Pons (tissue), 1 donor: ENCODE results near the gene C19orf33.
"Not testable (repeated sequence)": the region's sequence is repeated elsewhere in the genome, so short reads cannot be mapped to it uniquely, and the experiment has no call there.

Source experiments
- DNase-seq: peaks from one replicate; pipeline ENCODE4 v3.0.0-alpha.2; 2016; ENCODE audit warnings: low spot score

C19orf33 gene

DNA sequence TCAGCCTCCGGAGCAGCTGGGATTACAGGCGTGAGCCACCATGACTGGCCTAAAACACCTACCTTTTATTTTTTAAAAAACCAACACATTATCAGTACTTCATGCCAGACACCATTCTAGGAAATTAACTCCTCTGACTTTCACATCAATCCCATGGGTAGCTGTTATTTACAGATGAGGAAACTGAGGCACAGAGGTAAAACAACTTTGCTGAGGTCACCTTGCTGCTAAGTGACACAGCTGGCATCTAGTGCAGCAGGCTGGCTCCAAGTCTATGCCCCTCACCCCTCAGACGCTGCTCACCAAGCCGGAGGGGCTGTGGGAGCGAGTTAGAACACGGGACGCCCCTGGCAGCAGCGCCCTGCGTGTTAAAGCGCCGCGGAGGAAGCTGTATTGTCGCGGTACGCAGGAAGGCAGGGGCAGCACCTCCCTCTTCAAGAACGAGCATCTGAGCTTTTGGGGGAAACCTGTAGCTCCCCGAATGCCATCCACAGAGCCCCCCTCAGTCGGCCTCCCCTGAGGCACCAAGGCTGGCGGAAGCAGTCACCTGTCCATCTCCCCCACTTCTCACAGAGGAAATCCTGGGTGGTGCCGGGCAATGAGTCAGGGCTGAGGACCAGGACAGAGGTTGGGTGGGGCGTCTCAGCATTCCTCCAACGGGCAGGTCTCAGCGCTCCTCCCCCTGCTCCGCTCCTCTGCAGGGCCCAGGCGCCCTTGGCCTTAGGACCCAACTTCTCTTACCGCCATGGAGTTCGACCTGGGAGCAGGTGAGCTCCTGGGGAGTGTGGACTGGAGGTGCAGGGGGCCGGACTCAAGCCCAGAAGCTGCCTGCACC, at the start of gene C19orf33:
C19orf33 (plus strand) TSS at position 735 of the 835 bp plus-strand sequence; CDS start at position 746, 11 bp downstream.
- no peak for DNase-seq

DNA sequence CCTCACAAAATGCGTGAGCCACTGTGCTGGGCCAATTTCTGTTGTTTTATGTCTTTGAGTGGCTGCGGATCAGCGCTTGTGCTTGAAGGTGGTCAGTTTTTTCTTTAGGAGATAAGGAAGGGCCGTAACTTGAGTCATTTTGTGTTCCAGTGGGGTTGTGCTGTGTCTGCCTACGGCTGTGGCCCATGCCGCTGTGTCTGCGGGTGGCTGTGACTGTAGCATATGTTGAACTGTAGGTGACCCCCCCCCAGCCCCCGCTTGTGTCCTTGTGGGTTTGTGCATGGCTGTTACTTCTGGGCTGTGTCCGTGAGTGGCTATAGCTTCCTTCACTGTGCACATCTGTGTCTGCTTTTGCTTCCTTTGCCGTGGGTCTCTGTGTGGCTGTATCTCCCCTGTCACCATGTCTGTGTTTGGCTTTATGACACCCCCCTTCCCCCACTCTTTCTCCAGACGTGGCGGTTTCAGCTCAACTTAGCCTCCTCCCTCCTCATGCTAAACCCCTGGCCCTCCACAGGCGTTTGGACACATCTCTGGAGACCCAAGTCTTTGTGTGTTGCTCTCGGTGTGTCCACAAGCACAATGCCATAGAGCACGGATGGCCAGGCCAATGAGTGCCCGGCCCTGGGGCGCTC, 48.6 kb upstream of the C19orf33 start:
- no peak for DNase-seq

DNA sequence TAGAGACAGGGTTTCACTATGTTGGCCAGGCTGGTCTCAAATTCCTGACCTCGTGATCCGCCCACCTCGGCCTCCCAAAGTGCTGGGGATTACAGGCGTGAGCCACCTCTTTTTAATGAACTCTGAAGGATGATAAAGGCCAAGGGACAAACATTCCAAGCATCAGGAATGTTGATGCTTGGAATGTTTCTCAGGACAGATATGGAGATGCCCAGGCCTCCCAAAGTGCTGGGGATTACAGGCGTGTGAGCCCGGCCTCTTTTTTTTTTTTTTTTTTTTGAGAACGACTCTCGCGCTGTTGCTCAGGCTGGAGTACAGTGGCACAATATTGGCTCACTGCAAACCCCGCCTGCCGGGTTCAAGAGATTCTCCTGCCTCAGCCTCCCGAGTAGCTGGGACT, 42.1 kb upstream of the C19orf33 start:
- DNase-seq, result not testable (repeated sequence)

DNA sequence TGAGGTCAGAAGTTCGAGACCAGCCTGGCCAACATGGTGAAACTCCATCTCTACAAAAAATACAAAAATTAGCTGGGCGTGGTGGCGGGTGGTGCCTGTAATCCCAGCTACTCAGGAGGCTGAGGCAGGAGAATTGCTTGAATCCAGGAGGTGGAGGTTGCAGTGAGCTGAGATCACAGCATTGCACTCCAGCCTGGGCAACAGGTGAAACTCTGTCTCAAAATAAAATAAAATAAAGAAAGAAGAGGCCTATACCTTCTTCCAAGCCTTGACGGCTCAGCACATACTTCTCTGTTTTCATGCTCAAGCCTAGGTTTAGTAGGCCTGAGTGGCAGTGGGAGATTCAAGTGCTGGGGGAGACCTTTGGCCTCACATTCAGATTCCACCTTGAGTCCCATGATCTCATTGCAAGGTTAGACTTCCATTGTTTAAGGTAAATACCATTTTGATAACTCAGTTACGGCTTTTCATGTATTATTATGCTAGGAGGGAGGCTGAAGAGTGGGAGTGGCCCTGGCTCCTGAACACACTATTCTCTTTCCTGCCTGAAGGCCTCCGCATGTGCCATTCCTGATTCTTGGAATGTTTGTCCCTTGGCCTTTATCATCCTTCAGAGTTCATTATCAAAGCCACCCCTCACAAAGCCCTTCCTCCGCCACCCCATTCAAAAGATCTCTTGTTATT, 41.3 kb upstream of the C19orf33 start:
- DNase-seq, result no peak

DNA sequence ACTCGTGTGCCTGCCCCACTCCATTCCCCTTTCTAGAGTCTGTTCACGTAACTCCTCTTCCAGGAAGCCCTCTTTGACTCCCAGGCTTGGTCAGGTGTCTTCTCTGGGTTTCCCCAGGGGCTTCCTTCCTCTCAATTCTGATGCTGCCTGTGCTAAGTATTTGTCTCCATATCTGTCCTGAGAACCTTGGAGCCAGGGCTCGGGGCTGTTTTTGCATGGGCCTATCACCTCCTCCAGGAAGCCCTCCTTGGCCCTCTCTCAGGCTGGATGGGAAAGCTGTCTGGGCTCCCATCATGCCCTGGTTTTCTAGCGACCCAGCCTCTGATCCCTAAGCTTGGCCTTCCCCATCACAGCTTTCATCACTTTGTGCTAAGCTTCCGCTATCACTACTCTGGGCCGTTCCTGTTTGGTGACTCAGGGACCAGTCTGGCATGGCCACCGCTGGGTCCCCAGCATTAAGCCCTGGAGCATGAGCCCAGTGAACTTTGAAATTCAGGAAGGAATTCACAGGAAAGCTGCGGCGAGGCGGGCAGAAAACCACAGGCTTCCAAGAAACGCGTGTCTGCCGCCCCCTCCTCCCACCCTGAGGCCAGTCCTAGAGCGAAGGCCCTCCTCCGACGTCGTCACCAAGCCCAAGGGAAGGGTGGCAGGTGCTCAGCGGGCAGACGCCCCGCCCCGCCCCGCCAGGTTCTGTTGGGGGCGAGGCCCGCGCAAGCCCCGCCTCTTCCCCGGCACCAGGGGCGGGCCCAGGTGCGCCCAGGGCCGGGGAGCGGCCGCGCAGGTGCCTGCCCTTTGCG, 40.2 kb upstream of the C19orf33 start:
- no peak for DNase-seq

DNA sequence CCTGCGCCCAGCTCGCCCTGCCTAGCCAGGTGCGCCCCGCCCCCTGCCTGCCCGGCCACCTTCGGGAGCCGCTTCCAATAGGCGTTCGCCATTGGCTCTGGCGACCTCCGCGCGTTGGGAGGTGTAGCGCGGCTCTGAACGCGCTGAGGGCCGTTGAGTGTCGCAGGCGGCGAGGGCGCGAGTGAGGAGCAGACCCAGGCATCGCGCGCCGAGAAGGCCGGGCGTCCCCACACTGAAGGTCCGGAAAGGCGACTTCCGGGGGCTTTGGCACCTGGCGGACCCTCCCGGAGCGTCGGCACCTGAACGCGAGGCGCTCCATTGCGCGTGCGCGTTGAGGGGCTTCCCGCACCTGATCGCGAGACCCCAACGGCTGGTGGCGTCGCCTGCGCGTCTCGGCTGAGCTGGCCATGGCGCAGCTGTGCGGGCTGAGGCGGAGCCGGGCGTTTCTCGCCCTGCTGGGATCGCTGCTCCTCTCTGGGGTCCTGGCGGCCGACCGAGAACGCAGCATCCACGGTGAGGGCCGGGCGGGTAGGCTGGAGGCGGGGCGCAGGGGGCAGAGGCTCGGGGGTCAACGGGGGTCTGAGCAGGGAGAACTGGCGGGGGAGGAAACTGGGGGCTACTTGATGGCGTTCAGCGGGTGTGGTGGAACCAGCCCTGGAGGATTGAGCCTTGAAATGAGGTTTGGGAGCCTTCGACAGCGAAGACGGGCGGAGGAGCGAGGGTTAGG, 39.4 kb upstream of the C19orf33 start, which contains the start of gene SPINT2:
SPINT2 (plus strand) TSS at position 88 of the 727 bp plus-strand sequence; CDS start at position 408, 320 bp downstream.
- DNase-seq, result no peak

DNA sequence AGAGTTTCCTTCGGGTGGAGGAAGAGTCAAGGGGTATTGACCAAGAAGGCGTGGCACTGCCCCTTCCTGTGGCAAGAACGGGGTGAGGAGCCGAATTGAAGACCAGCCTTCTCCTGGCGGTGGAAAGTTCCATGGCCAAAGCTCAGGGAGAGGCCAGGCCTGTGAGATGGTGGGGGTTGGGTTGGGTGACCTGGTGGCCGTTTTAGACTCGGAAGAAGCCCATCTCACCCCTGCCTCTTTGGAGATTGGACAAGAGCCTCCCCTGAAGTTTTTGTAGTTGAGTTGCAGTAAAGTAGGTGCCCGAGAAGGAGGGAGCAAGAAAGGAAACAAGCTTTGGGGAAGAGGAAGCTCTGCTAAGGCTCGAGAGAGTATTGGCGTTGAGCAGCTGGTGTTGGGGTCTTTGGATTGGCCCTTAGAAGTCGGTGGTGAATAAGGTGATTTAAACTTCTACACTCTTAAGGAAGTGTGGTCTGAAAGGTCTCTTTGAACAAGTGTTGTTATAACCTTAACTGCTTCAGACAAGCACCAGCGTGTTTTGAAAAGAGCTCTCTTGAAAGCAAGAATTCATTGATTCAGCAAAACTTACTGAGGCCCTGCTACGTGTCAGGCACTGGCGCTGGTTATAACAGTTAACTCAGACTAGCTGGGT, 38.7 kb upstream of the C19orf33 start:
- no peak for DNase-seq

DNA sequence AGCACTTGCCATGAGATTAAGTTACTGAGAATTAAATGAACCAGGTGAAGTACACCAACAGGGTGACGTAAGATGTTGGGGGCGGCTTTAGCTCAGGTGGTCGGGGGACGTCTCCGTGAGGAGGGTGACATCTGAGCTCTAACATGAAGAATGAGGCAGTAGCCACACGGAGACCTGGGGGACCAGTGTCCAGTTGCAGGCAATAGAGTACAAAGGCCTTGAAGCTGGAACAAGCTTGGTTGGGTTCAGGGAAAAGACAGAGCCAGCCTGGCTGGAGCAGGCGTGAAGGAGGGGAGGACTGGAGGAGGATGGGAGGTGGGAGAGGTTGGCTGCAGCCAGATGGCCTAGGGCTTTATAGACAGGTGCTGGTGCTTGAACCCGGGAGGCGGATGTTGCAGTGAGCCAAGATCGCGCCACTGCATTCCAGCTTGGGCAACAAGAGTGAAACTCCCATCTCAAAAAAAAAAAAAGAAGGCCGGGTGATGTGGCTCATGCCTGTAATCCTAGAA, 38.1 kb upstream of the C19orf33 start:
- DNase-seq, result no peak

DNA sequence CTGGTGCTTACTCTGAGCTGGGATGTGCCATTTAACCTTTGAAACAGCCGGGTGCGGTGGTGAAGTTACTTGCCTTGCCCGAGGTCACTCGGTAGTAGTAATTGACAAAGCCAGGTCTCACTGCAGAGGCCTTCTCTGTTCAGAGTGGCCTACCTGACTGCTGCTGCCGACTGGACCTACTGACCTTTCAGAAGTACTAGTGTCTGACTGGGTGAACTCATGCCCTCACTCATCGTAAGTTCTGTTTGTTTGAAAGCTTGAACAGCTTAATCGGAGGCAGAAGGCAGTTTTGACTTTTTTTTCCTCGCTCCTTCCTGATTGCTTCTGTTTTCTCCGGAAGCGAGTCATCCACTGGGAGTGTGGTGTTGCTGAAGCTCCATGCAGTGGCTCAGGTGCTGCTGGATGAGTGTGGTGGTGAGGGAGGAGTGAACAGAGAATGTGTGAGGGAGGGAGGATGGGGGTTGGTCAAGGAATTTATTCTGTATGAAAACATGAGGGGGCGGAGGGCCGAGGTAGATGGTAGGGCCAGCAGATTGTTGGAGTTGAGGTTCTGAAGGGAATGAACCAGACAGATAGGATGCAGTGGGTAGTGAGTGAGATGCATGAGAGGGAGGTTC, 37.0 kb upstream of the C19orf33 start:
- DNase-seq, result no peak

DNA sequence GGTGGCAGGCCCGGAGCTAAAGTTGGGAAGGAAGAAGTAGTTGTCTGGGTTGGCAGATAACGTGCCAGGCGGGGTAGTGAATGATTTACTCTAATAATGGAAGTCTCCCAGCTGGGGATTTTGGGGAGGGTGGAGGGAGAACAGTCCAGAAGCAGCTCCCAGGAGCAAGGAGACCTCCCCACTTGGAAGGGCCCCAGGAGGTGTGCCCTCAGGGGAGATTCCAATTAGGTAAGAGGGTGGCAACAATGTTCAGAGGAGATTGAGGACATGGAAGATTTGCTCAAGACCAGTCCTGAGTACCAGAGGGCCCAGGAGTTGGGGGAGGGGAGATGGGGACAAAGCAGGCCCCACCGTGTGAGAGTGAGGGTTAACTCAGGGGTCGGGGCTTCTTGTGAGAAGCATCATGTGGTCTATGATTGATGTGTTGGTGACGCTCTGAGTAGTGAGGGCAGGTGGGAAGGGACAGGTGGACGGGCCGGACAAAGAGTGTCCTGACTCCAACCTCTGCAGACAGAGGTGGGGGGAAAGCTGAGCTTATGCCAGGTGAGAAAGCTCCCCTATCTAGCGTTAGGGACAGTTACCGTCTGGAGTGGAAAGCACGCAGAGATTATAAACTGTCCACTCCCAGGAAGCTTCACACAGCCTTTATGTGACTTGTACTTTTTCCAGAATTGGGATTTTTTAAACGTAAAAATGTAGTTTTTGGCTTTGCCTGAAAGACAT, 36.1 kb upstream of the C19orf33 start:
- DNase-seq, result no peak

DNA sequence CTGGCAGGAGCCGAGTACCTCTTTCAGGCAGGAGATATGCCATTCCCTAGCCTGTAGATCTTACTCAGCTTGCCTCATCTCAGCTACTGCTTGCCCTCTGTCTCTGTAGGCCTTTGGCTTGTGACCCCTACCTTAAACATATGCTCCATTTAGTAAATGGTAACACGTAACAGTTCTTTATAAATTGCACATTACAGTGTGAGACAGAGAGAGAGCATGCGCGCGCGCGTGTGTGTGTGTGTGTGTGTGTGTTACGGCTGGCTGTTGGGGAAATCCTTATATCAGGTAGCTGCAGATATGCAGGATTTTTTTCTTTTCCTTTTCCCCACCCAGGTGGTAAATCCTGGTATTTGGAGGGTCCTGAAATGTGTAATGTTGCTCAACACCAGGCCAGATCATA, 35.5 kb upstream of the C19orf33 start:
- DNase-seq, result no peak

DNA sequence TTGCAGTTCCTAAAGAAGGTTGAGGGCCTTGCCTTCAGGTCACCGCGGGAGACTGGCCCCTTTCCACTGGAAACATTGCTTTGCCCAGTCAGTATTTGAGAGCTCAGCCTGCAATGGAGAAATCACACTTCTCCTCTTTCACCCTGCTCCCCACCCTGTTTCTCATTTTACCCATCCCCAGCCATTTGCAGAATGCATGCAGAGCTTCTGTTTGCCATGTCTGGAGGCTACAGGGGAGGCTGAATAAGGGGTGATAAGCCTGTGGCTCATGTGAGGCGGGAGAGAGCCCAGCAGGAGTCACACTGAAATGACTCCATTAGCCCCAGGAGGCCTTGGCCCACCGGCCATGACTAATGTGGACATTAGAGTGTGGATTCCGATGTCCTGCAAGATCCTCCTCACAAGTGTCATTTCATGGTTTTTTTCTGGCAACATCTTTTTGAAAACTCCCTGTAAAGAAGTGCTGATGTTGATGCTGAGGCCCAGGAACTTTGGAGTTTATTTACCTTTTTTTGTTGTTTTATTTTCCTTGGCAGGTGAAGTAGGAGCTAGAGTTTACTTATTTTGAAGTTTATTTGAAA, 33.4 kb upstream of the C19orf33 start:
- no peak for DNase-seq

DNA sequence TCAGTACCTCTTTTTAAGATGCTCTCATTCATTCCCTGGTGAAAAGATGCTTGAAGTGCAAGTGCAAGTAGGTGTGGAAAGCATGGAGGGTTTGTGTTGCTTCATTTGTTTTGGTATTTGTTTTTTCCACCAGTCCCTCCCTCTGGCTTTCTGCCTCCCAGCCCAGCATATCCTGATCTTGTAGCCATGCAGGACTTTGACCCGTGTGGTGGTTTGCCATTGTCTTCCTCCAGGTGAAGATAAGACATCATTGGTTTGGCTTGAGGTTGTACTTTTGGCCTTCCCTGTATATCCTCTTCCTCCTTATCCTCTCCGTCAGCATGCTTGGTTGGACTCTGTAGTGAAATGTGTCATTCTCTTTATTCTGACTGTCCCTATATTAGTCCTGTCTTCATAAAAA, 30.6 kb upstream of the C19orf33 start:
- no peak for DNase-seq

DNA sequence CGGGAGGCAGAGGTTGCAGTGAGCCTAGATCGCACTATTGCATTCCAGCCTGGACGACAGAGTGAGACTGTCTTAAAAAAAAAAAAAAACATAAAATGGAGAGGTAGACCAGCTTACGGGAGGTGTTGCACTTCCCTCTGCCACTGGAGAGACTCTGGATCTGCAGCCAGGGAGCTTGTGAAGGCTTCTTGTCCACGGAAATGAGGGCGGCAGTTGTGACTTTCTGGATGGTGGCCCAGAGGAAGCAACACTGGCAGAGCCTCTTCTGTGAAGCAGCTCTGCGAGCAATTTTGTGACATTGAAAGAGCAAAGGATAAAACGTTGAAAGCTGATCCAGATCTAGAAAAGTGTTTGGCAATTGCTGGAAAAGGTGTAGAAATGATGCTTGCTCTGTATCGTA, 29.3 kb upstream of the C19orf33 start:
- DNase-seq, result peak; percentile 94

DNA sequence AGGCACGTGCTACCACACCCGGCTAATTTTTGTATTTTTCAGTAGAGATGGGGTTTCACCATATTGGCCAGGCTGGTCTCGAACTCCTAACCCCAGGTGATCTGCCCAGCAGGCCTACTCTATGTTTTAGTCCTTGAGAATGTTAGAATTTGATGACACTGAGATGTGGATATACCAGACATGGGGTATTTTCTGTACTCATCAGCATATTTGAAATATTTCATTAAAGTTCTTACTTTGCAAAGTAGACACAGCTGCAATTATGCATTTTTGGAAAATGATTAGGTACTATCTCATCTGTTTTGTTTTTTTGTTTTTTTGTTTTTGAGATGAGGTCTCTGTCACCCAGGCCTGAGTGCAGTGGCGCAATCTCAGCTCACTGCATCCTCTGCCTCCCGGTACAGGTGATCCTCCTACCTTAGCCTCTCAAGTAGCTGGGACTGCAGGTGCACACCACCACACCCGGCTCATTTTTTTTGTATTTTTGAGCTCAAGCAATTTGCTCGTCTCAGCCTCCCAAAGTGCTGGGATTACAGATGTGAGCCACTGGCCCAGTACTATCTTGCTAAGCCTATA, 27.0 kb upstream of the C19orf33 start:
- DNase-seq, result no peak

DNA sequence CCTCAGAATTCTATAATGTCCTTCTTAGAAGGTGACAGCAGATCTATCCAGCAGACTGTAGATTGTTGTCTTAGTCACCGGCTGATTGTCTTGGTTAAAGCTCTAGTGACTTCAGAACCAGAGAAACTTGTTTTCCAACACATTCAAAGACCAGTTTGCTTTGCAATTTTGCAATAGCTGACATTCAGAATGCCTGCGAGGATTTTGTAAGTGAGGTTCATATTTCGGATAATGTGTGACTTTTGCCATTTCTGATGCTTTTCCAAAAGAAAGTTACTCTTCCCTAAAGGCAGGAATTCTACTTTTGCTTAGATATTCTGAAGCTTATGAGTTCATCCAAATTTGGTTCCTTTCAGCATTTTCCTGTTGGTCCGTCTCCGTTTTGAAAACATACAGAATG, 26.5 kb upstream of the C19orf33 start:
- DNase-seq, result no peak

DNA sequence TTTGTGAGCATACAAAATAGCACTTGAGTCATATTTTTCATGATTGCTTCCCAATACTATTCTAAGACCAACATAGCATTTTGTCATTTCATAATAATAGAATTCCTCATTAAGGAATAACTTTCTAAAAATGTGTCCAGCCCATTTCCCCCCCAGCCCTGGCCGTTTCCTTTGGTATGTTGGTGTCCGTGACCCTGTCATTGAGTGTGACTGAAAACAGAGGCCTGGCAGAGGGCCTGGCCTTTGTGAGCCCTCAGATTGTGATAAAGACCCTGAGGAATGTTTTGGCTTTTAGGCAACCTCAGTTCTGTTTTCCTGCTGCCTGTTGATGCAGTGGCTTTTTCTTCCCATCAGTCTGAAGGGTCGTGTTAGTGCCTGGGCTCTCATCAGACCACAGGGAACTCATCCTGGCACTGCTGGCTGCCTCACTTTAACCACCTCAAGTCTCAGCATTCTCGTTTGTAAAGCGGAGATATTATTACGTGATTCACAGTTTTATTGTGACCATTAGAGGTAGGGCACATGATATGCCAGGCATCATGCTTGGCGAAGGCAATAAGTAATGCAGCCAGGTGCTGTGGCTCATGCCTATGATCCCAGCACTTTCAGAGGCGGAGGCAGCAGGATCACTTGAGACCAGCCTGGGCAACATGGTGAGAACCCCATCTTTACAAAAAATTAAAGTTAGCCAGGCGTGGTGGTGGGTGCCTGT, 25.9 kb upstream of the C19orf33 start:
- no peak for DNase-seq

DNA sequence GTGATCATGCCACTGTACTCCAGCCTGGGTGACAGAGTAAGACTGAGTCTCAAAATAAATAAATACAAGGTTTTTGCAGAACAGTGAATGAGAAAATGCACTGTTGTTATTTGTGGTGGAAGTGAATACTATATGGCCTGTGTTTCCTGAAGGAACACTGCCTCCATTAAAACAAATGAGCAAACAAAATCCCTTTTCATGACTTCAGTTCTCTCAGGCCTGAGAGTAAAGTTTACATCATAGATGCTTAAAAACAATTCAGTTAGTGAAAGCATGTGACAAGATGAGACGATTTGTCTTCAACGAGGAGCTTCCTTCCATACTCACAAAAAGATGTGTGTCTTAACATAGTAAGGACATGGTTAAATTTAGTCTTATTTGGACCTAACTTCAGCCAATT, 25.3 kb upstream of the C19orf33 start:
- peak; percentile 79 for DNase-seq
